ENCODE data around the gene PRR13. TPM values are rescaled to one million over a fixed set of nuclear protein-coding genes. Genes with fewer than 3 reads are reported as not detected.

Gene PRR13
- total and polyA plus RNA-seq, 4 donors, result 59.0 to 336 (median 168) TPM

DNA sequence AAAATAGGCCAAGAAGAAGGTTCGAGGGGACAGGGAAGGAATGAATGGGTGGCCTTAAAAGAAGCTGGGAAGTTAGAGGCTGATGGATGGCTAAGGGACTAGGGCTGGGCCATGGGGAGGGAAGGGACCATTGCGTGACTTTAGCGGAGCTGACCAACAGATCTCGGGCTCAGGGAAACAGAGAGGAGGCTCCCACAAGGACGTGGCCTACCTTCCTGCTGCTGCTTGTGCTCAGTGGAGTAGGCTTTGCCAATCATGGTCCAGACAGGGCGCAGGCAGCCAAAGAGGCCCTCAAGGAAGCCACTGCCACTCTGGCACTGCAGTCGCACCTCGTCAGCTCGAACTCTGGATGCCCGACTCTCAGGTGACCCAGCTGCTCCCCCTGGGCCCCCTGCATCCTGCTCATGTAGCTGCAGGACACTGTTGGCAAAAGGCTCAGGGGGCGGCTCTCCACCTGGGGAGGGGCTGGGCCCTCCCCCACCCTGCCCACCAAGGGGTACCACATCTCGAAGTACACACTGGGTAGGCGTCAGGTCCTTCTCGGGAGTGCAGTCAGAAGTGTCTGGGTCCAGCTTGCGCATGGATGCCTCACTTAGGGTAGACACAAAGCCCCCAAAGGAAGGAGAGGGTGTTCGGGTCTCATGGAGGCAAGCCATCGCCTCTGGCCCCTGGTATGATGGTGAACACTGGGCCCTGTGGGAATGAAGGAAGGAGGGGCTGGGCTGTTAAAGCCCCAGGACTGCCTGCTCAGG, 45.4 kb downstream of the PRR13 start:
- 81 to 84% methylated on average over 17 of the region's 17 CpGs for WGBS, 2 donors
- Histone ChIP-seq H3K4me3 (no peak overlapping the region), H3K27ac (ENCODE audit: low read depth in 1 of 2, low read length in 1 of 2) (peak overlapping the region in 1 of 2 donors; percentile 49), H3K36me3 (ENCODE audit: control insufficient read depth in 4 of 4, insufficient read depth in 4 of 4, low read length in 4 of 4) (peaks cover 0 to 39% (median 35%) of the 10 kb centered on the region in 4 donors), H3K9me3 (ENCODE audit: control insufficient read depth in 4 of 4, insufficient read depth in 3 of 4, low read length in 3 of 4) (no peaks in the 10 kb centered on the region), H3K9ac (ENCODE audit: insufficient read depth in 1 of 2, low read length in 2 of 2) (no peak overlapping the region), H3K27me3 (ENCODE audit: control insufficient read depth in 3 of 3, insufficient read depth in 3 of 3, low read length in 2 of 3) (no peaks in the 10 kb centered on the region), H3K4me1 (ENCODE audit: control insufficient read depth in 5 of 5, insufficient read depth in 5 of 5, low read length in 5 of 5) (peaks cover 0 to 8% (median 3%) of the 10 kb centered on the region in 5 donors)
- no peak for ATAC-seq (ENCODE audit: insufficient read depth, low FRiP score)
- no peak for DNase-seq
- TF ChIP-seq, protein P1, sequence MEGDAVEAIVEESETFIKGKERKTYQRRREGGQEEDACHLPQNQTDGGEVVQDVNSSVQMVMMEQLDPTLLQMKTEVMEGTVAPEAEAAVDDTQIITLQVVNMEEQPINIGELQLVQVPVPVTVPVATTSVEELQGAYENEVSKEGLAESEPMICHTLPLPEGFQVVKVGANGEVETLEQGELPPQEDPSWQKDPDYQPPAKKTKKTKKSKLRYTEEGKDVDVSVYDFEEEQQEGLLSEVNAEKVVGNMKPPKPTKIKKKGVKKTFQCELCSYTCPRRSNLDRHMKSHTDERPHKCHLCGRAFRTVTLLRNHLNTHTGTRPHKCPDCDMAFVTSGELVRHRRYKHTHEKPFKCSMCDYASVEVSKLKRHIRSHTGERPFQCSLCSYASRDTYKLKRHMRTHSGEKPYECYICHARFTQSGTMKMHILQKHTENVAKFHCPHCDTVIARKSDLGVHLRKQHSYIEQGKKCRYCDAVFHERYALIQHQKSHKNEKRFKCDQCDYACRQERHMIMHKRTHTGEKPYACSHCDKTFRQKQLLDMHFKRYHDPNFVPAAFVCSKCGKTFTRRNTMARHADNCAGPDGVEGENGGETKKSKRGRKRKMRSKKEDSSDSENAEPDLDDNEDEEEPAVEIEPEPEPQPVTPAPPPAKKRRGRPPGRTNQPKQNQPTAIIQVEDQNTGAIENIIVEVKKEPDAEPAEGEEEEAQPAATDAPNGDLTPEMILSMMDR (IDR thresholded peaks at IDR 0.05; ENCODE audit: control extremely low read depth, extremely low read depth), result no peak

DNA sequence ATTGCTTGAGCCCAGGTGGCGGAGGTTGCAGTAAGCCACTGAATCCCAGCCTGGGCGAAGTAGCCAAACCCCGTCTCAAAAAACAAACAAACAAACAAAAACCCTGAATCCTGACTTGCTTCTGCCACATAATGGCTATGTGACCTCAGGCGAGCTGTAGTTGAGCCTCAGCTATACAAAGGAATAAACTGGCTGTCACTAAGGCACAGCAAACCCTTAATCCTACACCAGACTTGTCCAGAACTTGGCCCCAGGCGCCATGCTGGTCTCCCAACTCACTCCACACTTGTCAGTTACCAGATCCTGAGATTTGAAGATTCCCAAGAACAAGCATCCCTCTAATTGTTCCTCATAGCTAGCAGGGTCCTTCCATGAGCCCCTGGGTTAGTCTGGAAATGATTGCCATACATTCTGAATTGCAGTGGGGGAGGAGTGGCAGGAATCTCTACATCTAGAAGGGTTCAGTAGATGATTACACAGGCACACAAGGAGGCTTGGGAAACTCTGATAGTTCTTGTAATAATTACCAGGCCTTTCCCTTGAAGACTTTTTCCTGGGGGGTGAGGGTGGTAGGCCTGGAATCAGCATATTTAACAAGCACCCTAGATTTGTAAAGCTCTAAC, 47.8 kb downstream of the PRR13 start:
- WGBS, 2 donors, result 95 to 96% methylated on average over 5 of the region's 5 CpGs
- Histone ChIP-seq H3K27me3 (ENCODE audit: control insufficient read depth in 3 of 3, insufficient read depth in 3 of 3, low read length in 2 of 3) (no peaks in the 10 kb centered on the region), H3K27ac (ENCODE audit: low read depth in 1 of 2, low read length in 1 of 2) (no peak overlapping the region), H3K4me1 (ENCODE audit: control insufficient read depth in 5 of 5, insufficient read depth in 5 of 5, low read length in 5 of 5) (peaks cover 0 to 26% (median 14%) of the 10 kb centered on the region in 5 donors), H3K36me3 (ENCODE audit: control insufficient read depth in 4 of 4, insufficient read depth in 4 of 4, low read length in 4 of 4) (peaks cover 0 to 30% (median 18%) of the 10 kb centered on the region in 4 donors), H3K4me3 (no peak overlapping the region), H3K9me3 (ENCODE audit: control insufficient read depth in 4 of 4, insufficient read depth in 3 of 4, low read length in 3 of 4) (no peaks in the 10 kb centered on the region), H3K9ac (ENCODE audit: insufficient read depth in 1 of 2, low read length in 2 of 2) (no peak overlapping the region)
- ATAC-seq (ENCODE audit: insufficient read depth, low FRiP score), result no peak
- TF ChIP-seq, protein P1 (IDR thresholded peaks at IDR 0.05; ENCODE audit: control extremely low read depth, extremely low read depth), result no peak
- DNase-seq, result peak in 1 of 3 donors; percentile 69

DNA sequence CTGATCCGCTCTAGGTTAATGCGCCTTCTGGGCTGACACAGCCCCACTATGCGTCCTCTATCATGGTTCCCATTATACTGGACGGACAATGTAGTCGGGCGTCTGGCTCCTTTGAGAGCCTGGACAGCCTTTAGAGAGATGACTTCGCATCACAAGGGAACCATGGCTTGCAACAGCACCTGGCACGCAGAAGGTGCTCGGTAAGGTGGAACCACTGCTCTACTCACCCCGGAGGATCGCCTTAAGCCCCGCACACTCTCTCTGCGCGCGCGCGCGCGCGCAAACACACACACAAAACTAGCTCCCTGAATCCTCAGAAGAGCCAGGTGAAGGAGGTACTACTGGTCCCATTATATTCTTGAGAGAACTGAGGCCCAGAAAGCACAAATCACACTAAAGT, 50.7 kb downstream of the PRR13 start:
- H3K27ac ChIP-seq (ENCODE audit: low read depth in 1 of 2, low read length in 1 of 2), result peak overlapping the region in 1 of 2 donors; percentile 61
- no peaks in the 10 kb centered on the region for H3K9me3 ChIP-seq (ENCODE audit: control insufficient read depth in 4 of 4, insufficient read depth in 3 of 4, low read length in 3 of 4)
- no peak overlapping the region for H3K4me3 ChIP-seq
- H3K36me3 ChIP-seq (ENCODE audit: control insufficient read depth in 4 of 4, insufficient read depth in 4 of 4, low read length in 4 of 4), result peaks cover 0 to 8% (median 3%) of the 10 kb centered on the region in 4 donors
- no peaks in the 10 kb centered on the region for H3K27me3 ChIP-seq (ENCODE audit: control insufficient read depth in 3 of 3, insufficient read depth in 3 of 3, low read length in 2 of 3)
- 69 to 77% methylated on average over 20 of the region's 20 CpGs for WGBS, 2 donors
- H3K9ac ChIP-seq (ENCODE audit: insufficient read depth in 1 of 2, low read length in 2 of 2), result peak overlapping the region; percentile 46 to 84
- TF ChIP-seq, protein P1 (IDR thresholded peaks at IDR 0.05; ENCODE audit: control extremely low read depth, extremely low read depth), result no peak
- H3K4me1 ChIP-seq (ENCODE audit: control insufficient read depth in 5 of 5, insufficient read depth in 5 of 5, low read length in 5 of 5), result peaks cover 0 to 37% (median 23%) of the 10 kb centered on the region in 5 donors
- DNase-seq, result no peak
- ATAC-seq (ENCODE audit: insufficient read depth, low FRiP score), result no peak
